ENCODE results near the gene TIGD1.
"Not testable (repeated sequence)": the region's sequence is repeated elsewhere in the genome, so short reads cannot be mapped to it uniquely, and the experiment has no call there.

TIGD1 gene

DNA sequence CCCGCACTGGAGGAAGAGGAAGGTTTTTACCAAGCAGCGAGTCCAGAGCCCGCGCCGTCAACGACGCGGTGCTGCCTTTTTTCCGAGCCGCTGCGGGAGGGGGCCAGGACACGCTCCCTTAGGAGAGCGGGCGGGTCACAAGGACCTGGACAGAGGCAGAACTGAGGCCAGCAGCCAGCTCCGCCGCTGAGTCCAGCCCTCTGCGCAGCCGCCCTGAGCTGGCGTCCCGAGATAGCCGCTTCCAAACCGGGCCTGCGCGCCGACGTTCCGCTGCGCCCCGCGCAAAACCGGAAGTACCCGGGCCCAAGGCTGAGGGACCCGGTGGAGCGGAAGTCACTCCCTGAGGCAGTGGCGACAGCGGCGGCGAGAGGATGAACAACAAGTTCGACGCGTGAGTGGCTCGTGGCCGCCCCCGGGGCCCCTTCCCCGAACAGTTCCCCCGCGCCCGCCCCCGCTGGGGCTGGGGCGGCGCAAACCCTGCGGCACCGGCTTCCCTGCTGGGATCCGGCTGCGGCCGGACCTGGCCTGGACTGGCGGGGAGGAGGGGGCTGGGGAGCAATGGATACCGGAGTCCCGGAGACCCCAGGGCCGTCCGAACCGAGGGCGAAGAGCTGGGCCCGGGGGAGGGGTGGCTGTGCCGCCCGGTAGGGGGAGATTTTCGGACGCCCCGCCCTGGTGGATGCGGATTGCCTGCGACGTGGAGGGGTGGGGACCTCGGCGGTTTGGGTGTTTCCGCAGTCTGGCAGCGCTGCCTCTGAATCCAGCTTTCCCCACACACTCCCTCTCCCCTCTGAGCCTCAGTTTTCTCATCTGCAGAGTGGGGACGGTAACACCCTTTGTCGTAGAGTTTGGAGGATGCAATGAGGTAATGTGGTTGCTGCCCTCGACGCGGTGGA is at the start of gene TIGD1, which contains the start of gene EIF4E2:
Gene TIGD1 (minus strand): TSS at position 204 of the 896 bp plus-strand sequence. CDS start 675 bp downstream, outside the sequence.
Gene EIF4E2 (plus strand): TSS at position 336 of the 896 bp plus-strand sequence. CDS start 36 bp downstream, at position 372.
- DNase-seq: peak; percentile 86

- DNase-seq: no peak
Observed at GRCh38 chr2:232598293-232598692, 47.9 kb upstream of the TIGD1 start.

DNA sequence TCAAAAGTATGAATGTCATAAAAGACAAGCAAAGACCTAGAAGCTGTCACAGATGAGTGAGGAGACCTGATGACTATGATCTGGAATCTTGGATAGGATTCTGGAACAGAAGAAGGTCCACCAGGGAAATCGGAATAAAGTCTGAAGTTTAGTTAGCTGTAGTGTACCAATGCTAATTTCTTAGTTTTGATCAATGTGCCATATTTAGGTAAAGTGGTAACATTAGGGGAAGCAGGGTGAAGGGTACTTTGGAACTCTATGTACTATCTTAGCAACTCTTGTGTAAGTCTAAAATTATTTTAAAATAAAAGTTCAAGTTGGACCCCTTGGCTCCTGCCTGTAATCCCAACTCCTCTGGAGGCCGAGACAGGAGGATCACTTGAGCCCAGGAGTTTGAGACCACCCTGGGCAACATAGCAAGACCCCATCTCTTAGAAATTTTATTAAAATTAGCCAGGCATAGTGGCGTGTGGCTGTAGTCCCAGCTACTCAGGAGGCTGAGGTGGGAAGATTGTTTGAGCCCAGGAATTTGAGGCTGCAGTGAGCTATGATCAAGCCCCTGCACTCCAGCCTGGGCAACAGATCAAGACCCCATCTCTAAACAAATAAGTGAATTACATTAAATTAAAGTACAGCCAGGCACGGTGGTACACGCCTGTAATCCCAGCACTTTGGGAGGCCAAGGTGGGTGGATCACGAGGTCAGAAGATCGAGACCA is 47.2 kb upstream of the TIGD1 start:
- no peak for DNase-seq

DNA sequence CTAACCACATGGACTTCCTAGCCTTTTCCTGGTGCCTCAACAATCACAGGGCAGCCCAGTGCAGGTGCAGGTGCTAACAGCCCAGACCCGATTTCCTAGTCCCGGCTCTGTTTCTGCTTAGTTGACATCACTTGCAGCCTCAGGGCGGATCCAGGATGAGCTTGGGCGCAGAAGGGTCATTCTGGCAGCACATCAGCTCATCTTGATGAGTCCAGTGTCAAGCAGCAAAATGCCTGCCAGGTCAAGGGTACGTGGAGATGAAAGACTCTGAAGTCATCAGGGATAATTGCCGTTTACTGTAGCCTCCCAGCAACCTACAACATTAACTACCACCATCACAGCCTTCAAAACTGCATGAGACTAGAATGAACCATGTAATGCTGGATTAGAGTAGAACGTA is 43.6 kb upstream of the TIGD1 start:
- DNase-seq: no peak

GRCh38 chr2:232592772-232593395 is 42.5 kb upstream of the TIGD1 start:
- no peak for DNase-seq

GRCh38 chr2:232588680-232589585 is 38.6 kb upstream of the TIGD1 start:
- no peak for DNase-seq

- DNase-seq: no peak
Observed at GRCh38 chr2:232588031-232588430, 37.7 kb upstream of the TIGD1 start.

GRCh38 chr2:232587512-232587911 is 37.2 kb upstream of the TIGD1 start:
- DNase-seq: no peak

- DNase-seq: no peak
Observed at GRCh38 chr2:232586943-232587505, 36.7 kb upstream of the TIGD1 start.

GRCh38 chr2:232584238-232584637 is 33.9 kb upstream of the TIGD1 start:
- DNase-seq: no peak

GRCh38 chr2:232581725-232582124 is 31.4 kb upstream of the TIGD1 start:
- DNase-seq: no peak

DNA sequence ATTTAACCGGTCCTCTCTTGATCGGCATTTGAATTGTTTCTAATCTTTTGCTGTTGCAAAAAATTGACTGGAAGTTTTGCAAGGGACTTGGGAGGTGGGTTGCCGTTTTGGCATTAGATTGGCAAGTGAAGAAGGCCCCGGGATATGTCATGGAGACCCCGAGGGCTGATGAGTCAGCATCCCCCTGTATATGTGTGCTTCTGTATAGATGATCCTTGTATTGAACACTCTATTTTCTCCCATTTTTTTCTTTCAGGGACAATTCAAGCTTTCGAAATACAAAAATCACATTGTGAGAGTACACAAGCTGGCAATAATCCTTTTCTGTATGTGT is 30.3 kb upstream of the TIGD1 start:
- DNase-seq: no peak

GRCh38 chr2:232578626-232579025 is 28.3 kb upstream of the TIGD1 start:
- DNase-seq: no peak

- no peak for DNase-seq
Observed at GRCh38 chr2:232577841-232578240, 27.5 kb upstream of the TIGD1 start.

- DNase-seq: no peak
Observed at GRCh38 chr2:232576995-232577394, 26.6 kb upstream of the TIGD1 start.

DNA sequence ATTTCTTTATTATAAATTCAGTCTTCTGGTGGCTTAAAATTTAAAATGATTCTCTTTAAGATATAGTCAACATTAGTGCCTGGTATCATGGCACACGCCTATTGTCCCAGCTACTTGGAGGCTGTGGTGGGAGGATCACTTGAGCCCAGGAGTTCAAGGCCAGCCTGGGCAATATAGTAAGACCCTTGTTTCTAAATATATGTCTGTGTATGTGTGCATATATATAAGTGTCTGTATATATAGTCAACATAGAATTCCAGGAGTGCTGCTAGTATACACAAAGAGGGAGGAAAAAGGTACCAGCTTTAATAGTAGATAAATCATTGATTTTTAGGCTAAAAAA is 25.0 kb upstream of the TIGD1 start:
- no peak for DNase-seq

DNA sequence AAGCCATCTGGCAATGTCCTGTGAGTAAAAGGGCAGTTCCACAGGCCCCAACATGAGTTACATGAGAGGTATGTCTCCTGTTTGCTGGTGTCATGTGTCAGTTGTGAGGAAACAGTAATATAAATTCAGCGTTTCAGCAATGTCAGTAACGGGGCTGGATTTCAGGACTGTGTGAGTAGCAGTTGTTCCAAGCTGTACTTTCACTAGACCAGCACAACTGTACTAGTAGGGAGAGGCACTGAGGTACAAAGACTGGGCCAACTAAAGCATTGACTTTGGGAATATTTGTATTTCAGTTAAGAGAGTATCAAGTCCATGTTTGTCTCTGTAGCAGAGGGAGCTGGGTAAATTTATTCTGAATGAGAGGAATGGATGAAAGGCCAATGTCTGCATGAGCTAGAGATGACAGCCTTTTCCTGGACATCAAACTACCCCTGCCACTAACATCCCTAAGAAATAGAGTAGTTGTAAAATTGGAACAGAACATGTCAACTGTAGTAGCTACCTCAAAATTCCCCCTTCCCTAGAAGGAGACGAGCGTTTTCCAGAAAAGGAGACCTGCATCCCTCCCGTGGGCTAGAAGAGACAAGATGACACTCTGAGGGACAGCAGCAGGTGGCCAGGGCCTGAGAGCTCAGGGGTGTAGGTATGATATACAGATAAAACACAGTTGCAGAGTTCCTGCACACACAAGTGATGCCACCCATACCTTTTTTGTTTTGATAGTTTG is 24.5 kb upstream of the TIGD1 start:
- no peak for DNase-seq

- no peak for DNase-seq
Observed at GRCh38 chr2:232573771-232574435, 23.5 kb upstream of the TIGD1 start.

DNA sequence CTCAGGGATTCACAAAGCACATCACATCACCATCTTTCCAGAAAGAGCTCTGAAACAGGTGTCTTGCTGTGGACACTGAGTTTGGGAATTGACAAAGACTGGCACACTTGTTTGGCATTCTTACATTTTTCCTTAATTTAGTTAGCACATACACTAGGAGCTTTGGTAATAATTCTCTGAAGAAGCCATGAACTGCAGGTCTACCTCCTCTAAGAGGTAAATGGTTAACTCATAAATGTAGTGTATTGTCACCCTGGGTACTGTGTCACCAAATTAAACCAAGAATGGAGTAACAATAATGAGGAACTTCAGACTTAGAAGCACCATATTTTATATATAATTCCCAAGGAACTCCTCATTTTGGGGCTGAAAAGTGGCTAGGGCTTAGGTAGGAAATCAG is 22.7 kb upstream of the TIGD1 start:
- DNase-seq: no peak

- no peak for DNase-seq
Observed at GRCh38 chr2:232571026-232571474, 20.7 kb upstream of the TIGD1 start.

DNA sequence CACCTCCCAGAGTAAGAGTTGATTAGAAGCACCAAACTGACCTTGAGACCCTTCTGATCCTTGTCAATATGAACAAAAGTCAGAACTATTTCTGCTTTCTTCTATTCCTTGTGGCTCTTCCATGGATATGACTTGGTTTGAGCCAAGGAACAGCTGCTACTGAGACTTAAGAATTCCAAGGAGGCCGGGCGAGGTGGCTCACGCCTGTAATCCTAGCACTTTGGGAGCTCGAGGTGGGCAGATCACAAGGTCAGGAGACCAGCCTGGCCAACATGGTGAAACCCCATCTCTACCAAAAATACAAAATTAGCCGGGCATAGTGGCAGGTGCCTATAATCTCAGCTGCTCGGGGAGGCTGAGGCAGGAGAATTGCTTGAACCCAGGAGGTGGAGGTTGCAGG is 20.1 kb upstream of the TIGD1 start:
- DNase-seq: not testable (repeated sequence)

Data from NK-92 treated with Interleukin-12 subunit alpha and Interleukin-12 subunit beta, amount 100 ng/mL, for 24 hours (cell line).